Measurements from ENCODE around the gene BRSK1. TPM values are rescaled to one million over a fixed set of nuclear protein-coding genes. Genes with fewer than 3 reads are reported as not detected.

BRSK1 gene
- polyA plus RNA-seq, 2 of the 4 experiments (the other 2 are of a cell fraction): 5.4 to 6.6 TPM

DNA sequence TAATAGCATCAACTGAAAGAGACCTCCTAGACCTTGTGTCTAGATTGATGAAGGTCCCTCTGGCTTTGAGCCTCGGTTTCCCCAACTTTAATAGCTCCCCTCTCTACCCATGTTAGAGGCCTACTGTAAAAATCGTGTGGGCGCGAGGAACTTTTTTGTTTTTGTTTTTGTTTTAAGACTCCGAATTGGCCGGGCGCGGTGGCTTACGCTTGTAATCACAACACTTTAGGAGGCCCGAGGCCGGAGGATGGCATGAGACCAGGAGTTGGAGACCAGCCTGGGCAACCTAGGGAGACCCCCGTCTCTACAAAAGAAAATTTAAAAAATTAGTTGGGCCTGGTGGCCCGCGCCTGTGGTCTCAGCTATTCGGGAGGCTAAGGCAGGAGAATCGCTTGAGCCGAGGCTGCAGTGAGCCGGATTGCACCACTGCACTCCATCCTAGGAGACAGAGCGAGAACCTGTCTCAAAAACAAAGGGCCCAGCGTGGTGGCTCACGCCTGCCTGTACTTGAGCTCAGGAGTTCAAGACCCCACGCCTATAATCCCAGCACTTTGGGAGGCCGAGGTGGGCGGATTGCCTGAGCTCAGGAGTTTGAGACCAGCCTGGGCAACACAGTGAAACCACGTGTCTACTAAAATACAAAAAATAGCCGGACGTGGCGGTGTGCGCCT is 24.1 kb upstream of the BRSK1 start (continued):
- TF ChIP-seq, protein P1, sequence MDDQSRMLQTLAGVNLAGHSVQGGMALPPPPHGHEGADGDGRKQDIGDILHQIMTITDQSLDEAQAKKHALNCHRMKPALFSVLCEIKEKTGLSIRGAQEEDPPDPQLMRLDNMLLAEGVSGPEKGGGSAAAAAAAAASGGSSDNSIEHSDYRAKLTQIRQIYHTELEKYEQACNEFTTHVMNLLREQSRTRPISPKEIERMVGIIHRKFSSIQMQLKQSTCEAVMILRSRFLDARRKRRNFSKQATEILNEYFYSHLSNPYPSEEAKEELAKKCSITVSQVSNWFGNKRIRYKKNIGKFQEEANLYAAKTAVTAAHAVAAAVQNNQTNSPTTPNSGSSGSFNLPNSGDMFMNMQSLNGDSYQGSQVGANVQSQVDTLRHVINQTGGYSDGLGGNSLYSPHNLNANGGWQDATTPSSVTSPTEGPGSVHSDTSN (IDR thresholded peaks at IDR 0.05): no peak
- no peak for TF ChIP-seq HOXB5 (CRISPR knock-in tag; IDR thresholded peaks at IDR 0.05)
- no peak for TF ChIP-seq HEYL (CRISPR knock-in tag; IDR thresholded peaks at IDR 0.05)
- TF ChIP-seq, protein P2, sequence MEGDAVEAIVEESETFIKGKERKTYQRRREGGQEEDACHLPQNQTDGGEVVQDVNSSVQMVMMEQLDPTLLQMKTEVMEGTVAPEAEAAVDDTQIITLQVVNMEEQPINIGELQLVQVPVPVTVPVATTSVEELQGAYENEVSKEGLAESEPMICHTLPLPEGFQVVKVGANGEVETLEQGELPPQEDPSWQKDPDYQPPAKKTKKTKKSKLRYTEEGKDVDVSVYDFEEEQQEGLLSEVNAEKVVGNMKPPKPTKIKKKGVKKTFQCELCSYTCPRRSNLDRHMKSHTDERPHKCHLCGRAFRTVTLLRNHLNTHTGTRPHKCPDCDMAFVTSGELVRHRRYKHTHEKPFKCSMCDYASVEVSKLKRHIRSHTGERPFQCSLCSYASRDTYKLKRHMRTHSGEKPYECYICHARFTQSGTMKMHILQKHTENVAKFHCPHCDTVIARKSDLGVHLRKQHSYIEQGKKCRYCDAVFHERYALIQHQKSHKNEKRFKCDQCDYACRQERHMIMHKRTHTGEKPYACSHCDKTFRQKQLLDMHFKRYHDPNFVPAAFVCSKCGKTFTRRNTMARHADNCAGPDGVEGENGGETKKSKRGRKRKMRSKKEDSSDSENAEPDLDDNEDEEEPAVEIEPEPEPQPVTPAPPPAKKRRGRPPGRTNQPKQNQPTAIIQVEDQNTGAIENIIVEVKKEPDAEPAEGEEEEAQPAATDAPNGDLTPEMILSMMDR (IDR thresholded peaks at IDR 0.05): no peak
- TF ChIP-seq, protein P3, sequence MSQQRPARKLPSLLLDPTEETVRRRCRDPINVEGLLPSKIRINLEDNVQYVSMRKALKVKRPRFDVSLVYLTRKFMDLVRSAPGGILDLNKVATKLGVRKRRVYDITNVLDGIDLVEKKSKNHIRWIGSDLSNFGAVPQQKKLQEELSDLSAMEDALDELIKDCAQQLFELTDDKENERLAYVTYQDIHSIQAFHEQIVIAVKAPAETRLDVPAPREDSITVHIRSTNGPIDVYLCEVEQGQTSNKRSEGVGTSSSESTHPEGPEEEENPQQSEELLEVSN (IDR thresholded peaks at IDR 0.05; ENCODE audit: borderline replicate concordance, low read depth): no peak
- TF ChIP-seq ZFP36 (IDR thresholded peaks at IDR 0.05; ENCODE audit: borderline replicate concordance, partially characterized antibody): no peak
- no peak for TF ChIP-seq CBX2 (IDR thresholded peaks at IDR 0.05; ENCODE audit: borderline replicate concordance, low read depth)
- TF ChIP-seq, protein P4, sequence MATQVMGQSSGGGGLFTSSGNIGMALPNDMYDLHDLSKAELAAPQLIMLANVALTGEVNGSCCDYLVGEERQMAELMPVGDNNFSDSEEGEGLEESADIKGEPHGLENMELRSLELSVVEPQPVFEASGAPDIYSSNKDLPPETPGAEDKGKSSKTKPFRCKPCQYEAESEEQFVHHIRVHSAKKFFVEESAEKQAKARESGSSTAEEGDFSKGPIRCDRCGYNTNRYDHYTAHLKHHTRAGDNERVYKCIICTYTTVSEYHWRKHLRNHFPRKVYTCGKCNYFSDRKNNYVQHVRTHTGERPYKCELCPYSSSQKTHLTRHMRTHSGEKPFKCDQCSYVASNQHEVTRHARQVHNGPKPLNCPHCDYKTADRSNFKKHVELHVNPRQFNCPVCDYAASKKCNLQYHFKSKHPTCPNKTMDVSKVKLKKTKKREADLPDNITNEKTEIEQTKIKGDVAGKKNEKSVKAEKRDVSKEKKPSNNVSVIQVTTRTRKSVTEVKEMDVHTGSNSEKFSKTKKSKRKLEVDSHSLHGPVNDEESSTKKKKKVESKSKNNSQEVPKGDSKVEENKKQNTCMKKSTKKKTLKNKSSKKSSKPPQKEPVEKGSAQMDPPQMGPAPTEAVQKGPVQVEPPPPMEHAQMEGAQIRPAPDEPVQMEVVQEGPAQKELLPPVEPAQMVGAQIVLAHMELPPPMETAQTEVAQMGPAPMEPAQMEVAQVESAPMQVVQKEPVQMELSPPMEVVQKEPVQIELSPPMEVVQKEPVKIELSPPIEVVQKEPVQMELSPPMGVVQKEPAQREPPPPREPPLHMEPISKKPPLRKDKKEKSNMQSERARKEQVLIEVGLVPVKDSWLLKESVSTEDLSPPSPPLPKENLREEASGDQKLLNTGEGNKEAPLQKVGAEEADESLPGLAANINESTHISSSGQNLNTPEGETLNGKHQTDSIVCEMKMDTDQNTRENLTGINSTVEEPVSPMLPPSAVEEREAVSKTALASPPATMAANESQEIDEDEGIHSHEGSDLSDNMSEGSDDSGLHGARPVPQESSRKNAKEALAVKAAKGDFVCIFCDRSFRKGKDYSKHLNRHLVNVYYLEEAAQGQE (IDR thresholded peaks at IDR 0.05): 0 out of 2 replicates have a peak, but pooled peaks have one; percentile 18
- TF ChIP-seq, protein P5, sequence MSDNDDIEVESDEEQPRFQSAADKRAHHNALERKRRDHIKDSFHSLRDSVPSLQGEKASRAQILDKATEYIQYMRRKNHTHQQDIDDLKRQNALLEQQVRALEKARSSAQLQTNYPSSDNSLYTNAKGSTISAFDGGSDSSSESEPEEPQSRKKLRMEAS (IDR thresholded peaks at IDR 0.05): no peak
- TF ChIP-seq ZNF302 (CRISPR knock-in tag; IDR thresholded peaks at IDR 0.05): no peak
- TF ChIP-seq BHLHE40 (IDR thresholded peaks at IDR 0.05; ENCODE audit: low read depth, low read length): no peak
- no peak for TF ChIP-seq SMC3 (IDR thresholded peaks at IDR 0.05)
- TF ChIP-seq ZC3H11A (IDR thresholded peaks at IDR 0.05): no peak
- TF ChIP-seq HOXA7 (CRISPR knock-in tag; IDR thresholded peaks at IDR 0.05): 0 out of 2 replicates have a peak, but pooled peaks have one; percentile 2
- TF ChIP-seq TP53 (CRISPR knock-in tag; IDR thresholded peaks at IDR 0.05): peak; percentile 13; the same call in 1 of the 2 replicates
- no peak for TF ChIP-seq JUNB (IDR thresholded peaks at IDR 0.05)
- TF ChIP-seq KDM5A (IDR thresholded peaks at IDR 0.05): no peak
- no peak for TF ChIP-seq SREBF2 (IDR thresholded peaks at IDR 0.05)
- no peak for TF ChIP-seq RNF2 (IDR thresholded peaks at IDR 0.05; ENCODE audit: borderline replicate concordance, low read depth)
- TF ChIP-seq, protein P6, sequence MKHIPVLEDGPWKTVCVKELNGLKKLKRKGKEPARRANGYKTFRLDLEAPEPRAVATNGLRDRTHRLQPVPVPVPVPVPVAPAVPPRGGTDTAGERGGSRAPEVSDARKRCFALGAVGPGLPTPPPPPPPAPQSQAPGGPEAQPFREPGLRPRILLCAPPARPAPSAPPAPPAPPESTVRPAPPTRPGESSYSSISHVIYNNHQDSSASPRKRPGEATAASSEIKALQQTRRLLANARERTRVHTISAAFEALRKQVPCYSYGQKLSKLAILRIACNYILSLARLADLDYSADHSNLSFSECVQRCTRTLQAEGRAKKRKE (CRISPR knock-in tag; IDR thresholded peaks at IDR 0.05; ENCODE audit: low read depth): no peak
- peak in 1 of 2 experiments; percentile 8; a peak in 2 of 5 replicates for TF ChIP-seq JUN (IDR thresholded peaks at IDR 0.05)
- no peak for TF ChIP-seq NR3C1 (IDR thresholded peaks at IDR 0.05)
- TF ChIP-seq CEBPB (IDR thresholded peaks at IDR 0.05): no peak
- TF ChIP-seq EP300 (IDR thresholded peaks at IDR 0.05): no peak
- TF ChIP-seq, protein P7, sequence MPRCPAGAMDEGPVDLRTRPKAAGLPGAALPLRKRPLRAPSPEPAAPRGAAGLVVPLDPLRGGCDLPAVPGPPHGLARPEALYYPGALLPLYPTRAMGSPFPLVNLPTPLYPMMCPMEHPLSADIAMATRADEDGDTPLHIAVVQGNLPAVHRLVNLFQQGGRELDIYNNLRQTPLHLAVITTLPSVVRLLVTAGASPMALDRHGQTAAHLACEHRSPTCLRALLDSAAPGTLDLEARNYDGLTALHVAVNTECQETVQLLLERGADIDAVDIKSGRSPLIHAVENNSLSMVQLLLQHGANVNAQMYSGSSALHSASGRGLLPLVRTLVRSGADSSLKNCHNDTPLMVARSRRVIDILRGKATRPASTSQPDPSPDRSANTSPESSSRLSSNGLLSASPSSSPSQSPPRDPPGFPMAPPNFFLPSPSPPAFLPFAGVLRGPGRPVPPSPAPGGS (IDR thresholded peaks at IDR 0.05): peak; percentile 12; the same call in 1 of the 3 replicates
- TF ChIP-seq CHD2 (IDR thresholded peaks at IDR 0.05; ENCODE audit: low read length, partially characterized antibody): no peak

Measured in A549 (cell line).